Bronchial epithelial cell (primary cell): ENCODE data around the gene MTNR1A. TPM values are rescaled to one million over a fixed set of nuclear protein-coding genes. Genes with fewer than 3 reads are reported as not detected.

Experiments
- DNase-seq: peaks from one replicate; pipeline ENCODE4 v3.0.0-alpha.2; 2010; ENCODE audit warnings: low read depth
- FAIRE-seq: peaks from 2 replicates; lab custom pipeline; 2011; peaks lifted over from hg19 to GRCh38; lab: Jason Lieb, UNC
- H3K27me3 ChIP-seq: 2 replicates; pipeline ENCODE4 v1.5.1; 2011; ENCODE audit warnings: low read length; ENCODE audit not compliant: control insufficient read depth, insufficient read depth
- H3K36me3 ChIP-seq: 2 replicates; pipeline ENCODE4 v1.5.1; 2011; ENCODE audit warnings: low read length; ENCODE audit not compliant: control insufficient read depth, insufficient read depth
- H3K4me3 ChIP-seq: 2 replicates; pipeline ENCODE4 v1.5.1; 2011; ENCODE audit warnings: mild to moderate bottlenecking, low read depth, low read length, control low read depth
- total RNA-seq: library from RNA; depleted of rRNA; stranded (reverse); fragments of >200 nt; gene quantifications from 2 replicates; pipeline ENCODE4 v1.2.1, GENCODE V29; 2014
- TF ChIP-seq, protein P1 (sequence below): IDR thresholded peaks from 2 replicates; pipeline ENCODE4 v1.5.1; 2011; ENCODE audit warnings: mild to moderate bottlenecking, moderate library complexity, low read length, control low read depth, inconsistent platforms; ENCODE audit not compliant: insufficient read depth, severe bottlenecking

Gene MTNR1A
- total RNA-seq, 1 donor from 2014 or later = 0.26 TPM

GRCh38 chr4:186485561-186486062 lies 69.8 kb downstream of the MTNR1A start:
- Histone ChIP-seq H3K4me3 (no peak overlapping the region), H3K36me3 (no peaks in the 10 kb centered on the region), H3K27me3 (no peaks in the 10 kb centered on the region)
- FAIRE-seq (no peak), DNase-seq (no peak)
- TF ChIP-seq, protein P1, sequence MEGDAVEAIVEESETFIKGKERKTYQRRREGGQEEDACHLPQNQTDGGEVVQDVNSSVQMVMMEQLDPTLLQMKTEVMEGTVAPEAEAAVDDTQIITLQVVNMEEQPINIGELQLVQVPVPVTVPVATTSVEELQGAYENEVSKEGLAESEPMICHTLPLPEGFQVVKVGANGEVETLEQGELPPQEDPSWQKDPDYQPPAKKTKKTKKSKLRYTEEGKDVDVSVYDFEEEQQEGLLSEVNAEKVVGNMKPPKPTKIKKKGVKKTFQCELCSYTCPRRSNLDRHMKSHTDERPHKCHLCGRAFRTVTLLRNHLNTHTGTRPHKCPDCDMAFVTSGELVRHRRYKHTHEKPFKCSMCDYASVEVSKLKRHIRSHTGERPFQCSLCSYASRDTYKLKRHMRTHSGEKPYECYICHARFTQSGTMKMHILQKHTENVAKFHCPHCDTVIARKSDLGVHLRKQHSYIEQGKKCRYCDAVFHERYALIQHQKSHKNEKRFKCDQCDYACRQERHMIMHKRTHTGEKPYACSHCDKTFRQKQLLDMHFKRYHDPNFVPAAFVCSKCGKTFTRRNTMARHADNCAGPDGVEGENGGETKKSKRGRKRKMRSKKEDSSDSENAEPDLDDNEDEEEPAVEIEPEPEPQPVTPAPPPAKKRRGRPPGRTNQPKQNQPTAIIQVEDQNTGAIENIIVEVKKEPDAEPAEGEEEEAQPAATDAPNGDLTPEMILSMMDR = no peak

GRCh38 chr4:186485150-186485549 lies 70.2 kb downstream of the MTNR1A start:
- Histone ChIP-seq H3K36me3 (no peaks in the 10 kb centered on the region), H3K4me3 (no peak overlapping the region), H3K27me3 (no peaks in the 10 kb centered on the region)
- TF ChIP-seq, protein P1 = no peak
- DNase-seq (no peak), FAIRE-seq (no peak)

- no peak for FAIRE-seq
- no peak overlapping the region for H3K4me3 ChIP-seq
- H3K27me3 ChIP-seq = no peaks in the 10 kb centered on the region
- TF ChIP-seq, protein P1 = no peak
- no peaks in the 10 kb centered on the region for H3K36me3 ChIP-seq
- no peak for DNase-seq
Measured at GRCh38 chr4:186483656-186484055, 71.7 kb downstream of the MTNR1A start.

Other genes starting within 250 kb of the MTNR1A start
- 237 and 301 TPM in 2 replicates for gene FAT1, start 168.3 kb upstream of the MTNR1A start, total RNA-seq